GM18505 (cell line): Measurements from ENCODE around the gene PCSK5.
A peak's percentile ranks its signal among the peaks of the same experiment; 100 is the strongest.
"Not testable (repeated sequence)": the region's sequence is repeated elsewhere in the genome, so short reads cannot be mapped to it uniquely, and the experiment has no call there.

Experiments used
- ATAC-seq: cut with Tn5 transposase; IDR thresholded peaks from one replicate; pipeline ENCODE4 v1.9.1; 2021; ENCODE audit not compliant: unreplicated experiment
- POLR2A ChIP-seq: IDR thresholded peaks from 4 replicates; pipeline ENCODE4 v1.6.1; 2011; ENCODE audit warnings: borderline replicate concordance; ENCODE audit not compliant: insufficient read depth, insufficient read length; ENCODE audit errors: extremely low read depth

The PCSK5 gene

DNA sequence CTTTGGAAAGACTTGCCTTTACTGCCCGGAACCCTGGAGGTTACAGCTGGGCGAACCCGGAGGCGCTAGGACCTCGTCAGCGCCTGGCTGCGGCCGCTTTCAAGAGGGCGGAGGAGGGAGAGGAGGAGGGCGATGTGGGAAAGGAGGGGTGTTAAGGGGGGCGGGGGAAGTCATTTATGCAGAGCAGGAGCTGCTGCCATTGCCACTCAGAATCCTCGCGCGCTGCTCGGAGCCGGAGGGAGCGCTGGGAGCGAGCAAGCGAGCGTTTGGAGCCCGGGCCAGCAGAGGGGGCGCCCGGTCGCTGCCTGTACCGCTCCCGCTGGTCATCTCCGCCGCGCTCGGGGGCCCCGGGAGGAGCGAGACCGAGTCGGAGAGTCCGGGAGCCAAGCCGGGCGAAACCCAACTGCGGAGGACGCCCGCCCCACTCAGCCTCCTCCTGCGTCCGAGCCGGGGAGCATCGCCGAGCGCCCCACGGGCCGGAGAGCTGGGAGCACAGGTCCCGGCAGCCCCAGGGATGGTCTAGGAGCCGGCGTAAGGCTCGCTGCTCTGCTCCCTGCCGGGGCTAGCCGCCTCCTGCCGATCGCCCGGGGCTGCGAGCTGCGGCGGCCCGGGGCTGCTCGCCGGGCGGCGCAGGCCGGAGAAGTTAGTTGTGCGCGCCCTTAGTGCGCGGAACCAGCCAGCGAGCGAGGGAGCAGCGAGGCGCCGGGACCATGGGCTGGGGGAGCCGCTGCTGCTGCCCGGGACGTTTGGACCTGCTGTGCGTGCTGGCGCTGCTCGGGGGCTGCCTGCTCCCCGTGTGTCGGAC lies at the start of gene PCSK5:
PCSK5 (plus strand) TSS at position 202 of the 805 bp plus-strand sequence; CDS start at position 711, 509 bp downstream.
- TF ChIP-seq POLR2A = no peak
- ATAC-seq = peak; percentile 81

DNA sequence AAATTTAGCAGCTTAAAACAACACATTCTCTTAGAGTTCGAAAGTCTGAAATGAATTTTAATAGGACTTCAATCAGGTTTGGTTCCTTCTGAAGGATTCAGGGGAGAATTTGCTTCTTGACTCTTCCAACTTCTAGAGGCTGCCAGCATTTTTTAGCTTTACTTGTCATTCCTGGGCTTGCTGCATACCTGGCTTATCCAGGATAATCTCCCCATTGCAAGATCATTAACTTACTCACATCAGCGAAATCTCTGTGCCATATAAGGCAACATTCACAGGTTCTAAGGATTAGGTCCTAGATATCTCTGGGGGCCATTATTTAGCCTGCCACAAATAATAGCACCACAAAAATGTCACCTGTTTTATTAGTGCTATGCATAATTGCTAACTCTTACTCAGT lies 46.2 kb upstream of the PCSK5 start:
- TF ChIP-seq POLR2A = no peak
- ATAC-seq = no peak

DNA sequence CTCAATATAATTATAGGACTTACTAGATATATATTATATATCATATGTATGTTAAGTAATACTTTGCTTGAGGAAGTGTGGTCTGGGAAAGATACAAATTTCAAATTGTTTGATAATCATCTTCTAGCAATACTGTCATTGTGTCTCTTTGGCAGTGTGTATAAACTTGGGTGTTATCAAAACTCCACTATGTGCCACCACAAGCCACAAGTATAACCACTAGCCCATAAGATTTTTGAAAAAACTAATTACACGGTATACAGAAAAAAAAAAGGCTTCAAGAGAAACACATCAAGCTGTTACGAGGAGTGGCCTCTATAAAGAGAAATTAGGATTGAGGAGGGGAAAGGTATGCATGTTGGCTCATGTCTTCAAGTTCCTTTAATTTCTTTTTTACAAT lies 44.7 kb upstream of the PCSK5 start:
- ATAC-seq = no peak
- no peak for TF ChIP-seq POLR2A

GRCh38 chr9:75847085-75847484 lies 43.4 kb upstream of the PCSK5 start:
- TF ChIP-seq POLR2A = no peak
- no peak for ATAC-seq

DNA sequence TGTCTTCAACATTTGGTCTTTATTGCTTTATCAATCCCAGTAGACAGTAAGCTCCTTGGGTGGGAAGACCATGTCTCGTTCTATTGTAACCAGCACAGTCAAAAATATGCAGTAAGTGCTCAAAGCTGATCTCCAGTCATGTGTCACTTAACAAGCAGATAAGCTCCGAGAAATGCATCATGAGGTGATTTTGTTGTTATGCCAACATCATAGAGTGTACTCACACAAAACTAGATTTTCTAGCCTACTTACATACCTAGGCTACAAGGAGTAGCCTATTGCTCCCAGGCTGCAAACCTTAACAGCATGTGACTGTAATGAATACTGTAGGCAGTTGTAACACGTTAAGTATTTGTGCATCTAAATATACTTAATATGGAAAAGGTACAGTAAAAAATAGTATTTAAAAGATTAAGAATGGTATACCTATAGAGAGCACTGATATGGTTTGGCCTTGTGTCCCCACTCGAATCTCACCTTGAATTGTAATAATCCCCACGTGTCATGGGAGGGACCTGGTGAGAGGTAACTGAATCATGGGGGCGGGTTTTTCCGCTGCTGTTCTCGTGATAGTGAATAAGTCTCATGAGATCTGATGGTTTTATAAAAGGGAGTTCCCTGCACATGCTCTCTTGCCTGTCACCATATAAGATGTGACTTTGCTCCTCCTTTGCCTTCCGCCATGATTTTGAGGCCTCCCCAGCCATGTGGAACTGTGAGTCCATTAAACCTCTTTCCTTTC lies 39.8 kb upstream of the PCSK5 start:
- ATAC-seq = no peak
- TF ChIP-seq POLR2A = no peak

DNA sequence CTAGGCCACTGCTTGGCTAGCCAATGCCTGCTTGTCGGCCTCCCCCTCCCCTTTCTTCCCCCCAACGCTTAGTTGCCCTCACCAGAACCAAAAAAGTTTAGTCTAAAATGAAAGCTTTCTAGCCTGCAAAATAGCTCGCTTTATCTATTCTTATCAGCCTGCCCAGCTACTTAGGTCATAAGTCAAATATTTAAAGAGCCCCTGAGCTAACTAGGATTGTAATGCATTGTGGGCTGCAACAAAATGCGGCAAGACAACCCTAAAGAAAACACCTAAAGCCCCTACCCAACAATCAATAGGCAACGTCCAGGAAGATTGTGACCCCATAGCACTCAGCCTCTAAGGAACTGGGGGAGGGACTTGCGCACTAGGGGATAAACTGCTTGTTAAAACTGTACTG lies 38.6 kb upstream of the PCSK5 start:
- no peak for ATAC-seq
- no peak for TF ChIP-seq POLR2A

DNA sequence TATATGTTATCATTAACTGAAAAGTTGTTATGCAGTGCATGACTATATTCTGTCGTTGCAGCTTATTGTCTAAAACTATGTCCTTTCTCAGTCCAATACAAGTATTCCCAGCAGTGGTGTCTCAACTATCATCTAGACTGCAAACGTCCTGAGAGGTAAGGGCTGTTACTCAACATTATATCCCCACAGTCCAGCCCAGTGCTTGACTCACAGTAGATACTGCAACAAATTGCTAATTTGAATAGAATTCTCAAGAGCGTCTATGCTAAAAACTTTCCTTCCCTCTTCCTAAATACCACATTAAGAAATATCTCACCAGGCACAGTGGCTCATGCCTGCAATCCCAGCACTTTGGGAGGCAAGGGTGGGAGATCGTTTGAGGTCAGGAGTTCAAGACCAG lies 37.7 kb upstream of the PCSK5 start:
- TF ChIP-seq POLR2A = no peak
- no peak for ATAC-seq

GRCh38 chr9:75855509-75855908 lies 35.0 kb upstream of the PCSK5 start:
- TF ChIP-seq POLR2A = no peak
- no peak for ATAC-seq

DNA sequence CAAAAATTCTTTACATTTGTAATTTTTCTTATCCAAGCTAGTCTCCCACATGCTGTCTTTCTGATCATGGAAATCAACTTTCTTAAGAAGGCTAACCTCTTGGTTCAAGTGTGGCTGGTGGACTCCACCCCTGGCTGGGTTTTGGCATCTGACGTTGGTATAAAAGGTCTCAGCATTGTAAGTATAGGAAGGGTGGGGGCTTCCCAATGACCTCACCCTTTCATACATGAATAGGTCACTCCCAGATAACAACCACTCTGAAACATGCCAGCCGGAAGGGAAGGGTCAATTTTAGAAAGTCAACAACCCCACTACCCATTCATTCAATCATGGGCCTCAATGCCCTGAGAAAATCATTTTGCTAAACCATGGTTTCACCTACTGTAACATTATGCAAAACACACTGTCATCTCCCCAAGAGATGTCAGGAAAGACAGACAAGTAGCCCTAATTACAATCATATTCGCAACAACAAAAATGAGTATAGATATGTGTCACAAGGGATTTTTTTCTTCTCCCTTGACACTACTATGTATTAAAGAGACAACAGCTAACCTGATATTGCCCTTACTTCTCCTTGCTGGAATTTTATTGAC lies 31.9 kb upstream of the PCSK5 start:
- ATAC-seq = peak; percentile 50
- no peak for TF ChIP-seq POLR2A

DNA sequence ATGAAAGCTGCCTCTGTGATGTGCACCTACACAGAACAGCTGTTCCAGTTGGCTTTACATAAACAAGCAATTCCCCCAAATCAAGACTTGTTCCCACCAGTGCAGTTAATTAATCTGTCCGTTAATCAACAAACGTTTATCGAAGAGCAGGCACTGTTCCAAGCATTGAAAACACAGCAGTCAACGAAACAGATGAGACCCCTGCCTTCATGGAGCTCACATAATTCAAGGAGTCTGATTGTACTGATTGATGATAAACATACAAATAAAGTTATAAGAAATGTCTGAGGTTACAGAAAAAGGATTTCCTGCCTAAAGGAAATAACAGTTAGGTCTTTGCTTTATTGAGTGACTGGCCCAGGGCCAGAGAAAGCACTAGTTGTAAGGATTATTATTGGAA lies 26.2 kb upstream of the PCSK5 start:
- no peak for ATAC-seq
- TF ChIP-seq POLR2A = no peak

DNA sequence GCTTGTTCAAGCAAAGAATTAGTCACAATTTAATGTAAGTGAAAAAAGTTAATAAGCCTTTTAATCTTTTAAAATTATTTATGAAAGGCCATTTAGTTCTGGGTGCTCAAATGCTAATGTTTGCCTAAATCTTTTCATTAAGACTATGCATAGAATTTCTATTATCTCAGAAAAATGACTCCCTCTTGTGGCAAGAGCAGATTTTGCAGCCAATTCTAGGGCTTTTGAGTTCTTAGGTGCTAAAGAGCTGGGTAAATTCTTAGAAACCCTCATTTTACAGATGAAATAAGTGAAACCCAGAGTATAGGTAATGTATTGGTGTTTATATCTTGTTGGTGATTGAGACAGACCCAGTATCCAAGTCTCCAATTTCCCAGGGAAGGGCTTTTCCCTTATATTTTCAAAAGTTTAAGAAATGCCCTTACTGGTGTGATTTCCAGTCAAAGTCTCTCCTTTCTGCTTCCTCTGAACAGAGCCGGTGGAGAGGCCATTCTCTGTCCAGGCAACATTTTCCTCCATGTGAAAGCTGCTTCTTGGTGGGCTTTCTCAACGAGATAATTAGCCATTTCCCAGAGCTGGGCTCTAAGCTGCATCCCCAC lies 24.1 kb upstream of the PCSK5 start:
- TF ChIP-seq POLR2A = no peak
- ATAC-seq = peak; percentile 55

DNA sequence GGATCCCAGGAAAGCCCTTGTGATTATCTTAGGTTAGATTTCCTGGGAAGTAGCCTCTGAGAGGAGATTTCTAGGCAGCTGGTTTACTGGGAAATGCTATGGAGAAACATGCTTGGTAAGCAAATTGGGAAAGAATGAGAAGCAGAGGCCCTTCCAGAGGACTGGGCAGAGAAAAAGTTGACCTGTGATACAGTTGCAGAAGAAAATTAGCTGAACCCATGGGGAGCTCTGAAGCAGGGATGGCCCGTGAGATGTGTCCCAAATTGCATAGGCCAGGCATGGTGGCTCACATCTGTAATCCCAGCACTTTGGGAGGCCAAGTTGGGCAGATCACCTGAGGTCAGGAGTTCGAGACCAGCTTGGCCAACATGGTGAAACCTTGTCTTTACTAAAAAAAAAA lies 21.9 kb upstream of the PCSK5 start:
- not testable (repeated sequence) for ATAC-seq

GRCh38 chr9:75869236-75869635 lies 21.2 kb upstream of the PCSK5 start:
- ATAC-seq = no peak
- no peak for TF ChIP-seq POLR2A
